Retinal pigment epithelial cell (primary cell): ENCODE results near the gene AGAP1.

Experiments
- DNase-seq: peaks from one replicate; pipeline ENCODE4 v3.0.0-alpha.2; 2010; ENCODE audit warnings: low read depth
- H3K4me3 ChIP-seq: 2 replicates; pipeline ENCODE4 v1.5.1; 2011; ENCODE audit warnings: mild to moderate bottlenecking, low read length, control low read depth, moderate library complexity
- TF ChIP-seq, protein P1 (sequence below): conservative IDR thresholded peaks from 2 replicates; pipeline ENCODE4 v1.5.1; 2011; ENCODE audit warnings: low read depth, low read length, control low read depth, inconsistent platforms

Gene AGAP1

DNA sequence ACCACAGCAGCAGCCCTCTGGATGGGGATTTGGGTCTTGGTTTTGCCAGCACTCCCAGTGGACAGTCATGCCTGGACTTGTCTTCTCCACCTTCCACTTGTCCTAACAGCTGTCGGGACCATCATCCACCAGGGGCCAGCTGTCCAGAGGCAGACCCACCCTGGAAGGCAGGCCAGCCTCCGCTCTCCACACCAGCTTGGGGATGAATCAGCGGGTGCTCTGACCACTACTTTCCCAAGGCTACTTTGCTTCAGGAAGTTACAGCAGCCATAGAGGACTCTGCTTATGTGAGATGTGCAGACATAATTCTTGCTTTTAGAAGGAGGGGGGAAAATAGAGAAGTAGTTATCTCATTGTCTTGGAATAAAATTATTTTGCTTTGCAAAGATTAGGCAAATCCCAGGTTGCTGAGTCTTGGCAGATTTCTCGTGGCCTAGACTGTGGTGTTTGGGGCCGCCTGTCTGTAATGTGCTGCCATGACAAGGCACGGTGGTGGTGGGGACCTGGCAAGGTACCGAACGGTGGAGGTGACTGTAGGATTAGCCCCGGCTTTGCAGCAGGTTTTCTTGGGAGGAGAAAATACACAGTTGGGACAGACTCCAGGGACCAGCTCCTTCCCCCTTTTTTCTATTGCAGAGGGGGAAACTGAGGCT is 148.7 kb downstream of the AGAP1 start:
- H3K4me3 ChIP-seq = no peak overlapping the region
- TF ChIP-seq, protein P1, sequence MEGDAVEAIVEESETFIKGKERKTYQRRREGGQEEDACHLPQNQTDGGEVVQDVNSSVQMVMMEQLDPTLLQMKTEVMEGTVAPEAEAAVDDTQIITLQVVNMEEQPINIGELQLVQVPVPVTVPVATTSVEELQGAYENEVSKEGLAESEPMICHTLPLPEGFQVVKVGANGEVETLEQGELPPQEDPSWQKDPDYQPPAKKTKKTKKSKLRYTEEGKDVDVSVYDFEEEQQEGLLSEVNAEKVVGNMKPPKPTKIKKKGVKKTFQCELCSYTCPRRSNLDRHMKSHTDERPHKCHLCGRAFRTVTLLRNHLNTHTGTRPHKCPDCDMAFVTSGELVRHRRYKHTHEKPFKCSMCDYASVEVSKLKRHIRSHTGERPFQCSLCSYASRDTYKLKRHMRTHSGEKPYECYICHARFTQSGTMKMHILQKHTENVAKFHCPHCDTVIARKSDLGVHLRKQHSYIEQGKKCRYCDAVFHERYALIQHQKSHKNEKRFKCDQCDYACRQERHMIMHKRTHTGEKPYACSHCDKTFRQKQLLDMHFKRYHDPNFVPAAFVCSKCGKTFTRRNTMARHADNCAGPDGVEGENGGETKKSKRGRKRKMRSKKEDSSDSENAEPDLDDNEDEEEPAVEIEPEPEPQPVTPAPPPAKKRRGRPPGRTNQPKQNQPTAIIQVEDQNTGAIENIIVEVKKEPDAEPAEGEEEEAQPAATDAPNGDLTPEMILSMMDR = no peak
- no peak for DNase-seq

DNA sequence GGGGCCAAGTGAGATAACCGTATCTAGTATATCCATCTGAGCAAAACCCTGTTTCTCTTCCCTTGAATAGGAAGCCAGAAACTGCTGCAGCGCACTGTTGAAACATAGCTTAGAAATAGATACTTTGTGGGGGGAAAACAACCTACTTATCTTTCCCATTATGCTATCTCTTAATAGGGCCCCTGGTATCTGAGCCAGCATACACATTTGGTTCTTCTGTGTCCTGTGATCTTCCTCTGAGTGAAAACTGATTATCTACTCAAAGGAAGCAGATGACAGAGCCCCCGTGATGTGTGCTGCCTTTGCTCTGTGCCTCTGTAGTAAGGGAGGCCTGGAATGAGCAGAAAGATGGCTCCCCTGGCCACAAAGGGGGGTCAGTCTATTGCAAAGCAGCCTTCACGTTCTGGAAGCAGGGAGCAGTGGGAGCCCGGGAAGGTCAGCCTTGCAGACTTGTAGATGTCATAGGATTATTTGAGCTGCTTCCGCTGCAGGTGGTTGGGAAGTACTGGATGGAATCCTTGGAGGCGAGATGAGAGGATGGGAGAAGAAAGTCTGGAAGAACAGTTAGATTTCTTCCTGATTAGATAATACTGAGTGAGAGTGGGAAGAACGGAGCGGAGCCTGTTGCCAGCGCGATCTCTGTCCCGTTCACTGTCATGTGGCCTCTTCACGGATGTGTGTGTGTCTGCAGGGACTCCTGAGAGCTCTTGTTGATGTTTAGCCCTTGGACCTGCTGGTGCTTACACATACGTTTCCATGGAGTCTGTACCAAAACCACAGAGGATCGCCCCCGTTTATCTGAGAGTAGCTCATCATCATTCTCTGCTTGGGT is 150.1 kb downstream of the AGAP1 start:
- H3K4me3 ChIP-seq = no peak overlapping the region
- TF ChIP-seq, protein P1 = no peak
- no peak for DNase-seq

DNA sequence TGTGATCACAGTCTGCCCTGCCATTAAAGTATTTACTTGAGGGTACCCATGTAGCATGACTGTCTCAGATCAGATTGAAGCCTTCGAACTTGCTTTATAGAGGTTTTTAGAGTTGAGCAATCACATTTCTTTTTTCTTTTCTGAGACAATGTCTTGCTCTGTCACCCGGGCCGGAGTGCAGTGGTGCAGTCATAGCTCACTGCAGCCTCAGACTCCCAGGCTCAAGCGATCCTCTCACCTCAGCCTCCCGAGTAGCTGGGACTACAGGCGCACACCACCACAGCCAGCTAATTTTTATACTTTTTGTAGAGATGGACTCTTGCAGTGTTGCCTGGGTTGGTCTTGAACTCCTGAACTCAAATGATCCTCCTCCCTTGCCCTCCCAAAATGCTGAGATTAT is 153.4 kb downstream of the AGAP1 start:
- no peak for DNase-seq

DNA sequence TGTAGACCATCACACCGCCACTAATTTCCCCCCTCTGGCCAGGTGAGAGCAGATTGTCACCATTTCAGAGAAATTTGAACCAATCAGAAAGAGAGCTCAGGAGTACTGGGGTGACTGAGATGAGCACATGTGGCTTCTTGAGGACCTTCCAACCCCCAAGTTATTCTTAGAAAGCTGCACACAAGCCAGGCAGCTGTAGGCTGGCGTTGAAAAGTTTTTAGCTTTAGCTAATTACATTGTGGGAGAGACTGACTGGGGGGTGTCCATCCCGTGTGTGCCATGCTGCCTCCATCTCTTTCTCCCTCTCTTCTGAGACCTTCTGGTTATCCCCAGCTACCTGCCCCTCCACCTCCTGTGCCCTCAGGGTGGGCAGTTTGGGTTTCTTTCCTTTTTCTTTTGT is 154.0 kb downstream of the AGAP1 start:
- DNase-seq = no peak
- TF ChIP-seq, protein P1 = no peak
- H3K4me3 ChIP-seq = no peak overlapping the region

More for the DNA sequence above, 153.4 kb downstream of the AGAP1 start:
- H3K4me3 ChIP-seq = no peak overlapping the region
- TF ChIP-seq, protein P1 = no peak

DNA sequence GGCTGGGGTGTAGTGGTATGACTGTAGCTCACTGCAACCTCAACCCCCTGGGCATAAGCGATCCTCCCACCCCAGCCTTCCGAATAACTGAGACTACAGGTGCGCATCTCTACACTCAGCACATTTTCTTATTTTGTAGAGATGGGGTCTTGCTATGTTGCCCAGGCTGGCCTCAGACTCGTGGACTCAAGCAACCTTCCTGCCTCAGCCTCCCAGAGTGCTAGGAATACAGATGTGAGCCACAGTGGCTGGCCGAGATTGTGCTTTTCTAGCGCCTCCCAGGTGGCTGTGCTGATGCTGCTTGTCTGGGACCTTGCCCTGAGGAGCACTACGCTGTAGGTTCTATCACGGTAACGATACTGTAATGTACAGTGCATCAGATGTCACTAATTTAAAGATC is 155.6 kb downstream of the AGAP1 start:
- TF ChIP-seq, protein P1 = no peak
- H3K4me3 ChIP-seq = no peak overlapping the region
- no peak for DNase-seq

DNA sequence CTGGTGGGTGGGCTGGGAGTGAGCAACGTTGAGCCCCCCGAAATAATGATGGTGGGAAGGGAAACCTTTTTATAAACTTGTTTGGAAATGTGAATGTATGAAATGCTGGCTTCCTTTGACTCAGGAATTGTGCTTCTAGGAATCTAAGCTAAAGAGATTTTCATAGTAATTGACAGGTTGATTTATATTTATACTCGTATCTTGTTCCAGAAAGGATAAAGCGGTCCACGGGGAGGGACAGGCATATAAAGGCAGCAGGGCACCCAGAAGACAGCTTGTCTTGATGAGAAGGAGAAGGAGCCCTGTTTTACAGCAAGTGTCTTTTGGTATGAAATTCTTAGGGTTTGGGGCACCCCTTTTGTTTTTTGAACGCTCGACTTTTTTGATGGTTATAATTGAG is 157.8 kb downstream of the AGAP1 start:
- H3K4me3 ChIP-seq = no peak overlapping the region
- TF ChIP-seq, protein P1 = no peak
- no peak for DNase-seq
